Spleen (tissue), 7 donors: ENCODE measurements around the gene KCNE3.

Source experiments
- POLR2A ChIP-seq, 3 donors: fragments of 450-650 bp; IDR thresholded peaks; one replicate each; pipeline ENCODE4 v1.5.1; 2017; ENCODE audit warnings: antibody characterized with exemption in 3 of 3, mild to moderate bottlenecking in 1 of 3
- POLR2AphosphoS5 ChIP-seq, 3 donors: sonication (generic); formaldehyde crosslinking; IDR thresholded peaks; one replicate each; pipeline ENCODE4 v1.5.1; 2017; ENCODE audit warnings: antibody characterized with exemption in 3 of 3
- TF ChIP-seq, protein P1 (sequence below), 11 experiments: fragments of 200-600 bp in 7 of 11; fragments of 450-650 bp in 4 of 11; sonication (generic) in 4 of 11; IDR thresholded peaks in 8 of 11; conservative IDR thresholded peaks in 3 of 11; 1 replicate in 7 of 11; 2 replicates in 4 of 11; pipeline versions ENCODE4 v1.4.0 to v1.8.0; 2016 to 2021; ENCODE audit warnings: antibody characterized with exemption in 11 of 11, inconsistent platforms in 4 of 11, mild to moderate bottlenecking in 1 of 11
- donor health status: DM: no; HTN: no; CAD: no; lungs with moderate emphysema.
- donor health status: DM: no; HTN: no; CAD: no.
- donor health status: DM: no; HTN: no; CAD: no.

DNA sequence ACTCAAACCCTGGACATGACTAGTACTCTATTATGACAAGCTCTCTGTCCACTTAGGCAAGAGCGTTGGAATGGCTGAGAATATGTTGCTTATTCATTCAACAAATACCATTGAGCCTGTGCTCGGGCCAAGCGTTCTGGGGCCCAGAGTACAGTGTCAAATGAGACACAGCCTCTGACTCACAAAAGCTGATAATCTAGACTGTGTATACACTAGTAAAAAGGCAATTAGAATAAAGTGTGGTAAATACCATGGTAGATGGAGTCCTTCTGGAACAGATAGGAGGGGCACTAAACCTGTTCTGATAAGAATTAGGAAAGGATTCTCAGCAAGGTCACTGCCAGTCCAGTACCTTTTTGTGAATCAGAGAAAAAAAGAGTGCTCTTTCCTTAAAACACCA is 24.7 kb downstream of the KCNE3 start:
- TF ChIP-seq, protein P1, sequence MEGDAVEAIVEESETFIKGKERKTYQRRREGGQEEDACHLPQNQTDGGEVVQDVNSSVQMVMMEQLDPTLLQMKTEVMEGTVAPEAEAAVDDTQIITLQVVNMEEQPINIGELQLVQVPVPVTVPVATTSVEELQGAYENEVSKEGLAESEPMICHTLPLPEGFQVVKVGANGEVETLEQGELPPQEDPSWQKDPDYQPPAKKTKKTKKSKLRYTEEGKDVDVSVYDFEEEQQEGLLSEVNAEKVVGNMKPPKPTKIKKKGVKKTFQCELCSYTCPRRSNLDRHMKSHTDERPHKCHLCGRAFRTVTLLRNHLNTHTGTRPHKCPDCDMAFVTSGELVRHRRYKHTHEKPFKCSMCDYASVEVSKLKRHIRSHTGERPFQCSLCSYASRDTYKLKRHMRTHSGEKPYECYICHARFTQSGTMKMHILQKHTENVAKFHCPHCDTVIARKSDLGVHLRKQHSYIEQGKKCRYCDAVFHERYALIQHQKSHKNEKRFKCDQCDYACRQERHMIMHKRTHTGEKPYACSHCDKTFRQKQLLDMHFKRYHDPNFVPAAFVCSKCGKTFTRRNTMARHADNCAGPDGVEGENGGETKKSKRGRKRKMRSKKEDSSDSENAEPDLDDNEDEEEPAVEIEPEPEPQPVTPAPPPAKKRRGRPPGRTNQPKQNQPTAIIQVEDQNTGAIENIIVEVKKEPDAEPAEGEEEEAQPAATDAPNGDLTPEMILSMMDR (IDR thresholded peaks at IDR 0.05 in 8 of 11, conservative IDR thresholded peaks at IDR 0.05 in 3 of 11) = no peak
- TF ChIP-seq POLR2AphosphoS5 (IDR thresholded peaks at IDR 0.05) (no peak), POLR2A (IDR thresholded peaks at IDR 0.05) (no peak)
